Skeletal muscle cell (primary cell): Measurements from ENCODE around the gene NTPCR.
A peak's percentile ranks its signal among the peaks of the same experiment; 100 is the strongest.
"Not testable (repeated sequence)": the region's sequence is repeated elsewhere in the genome, so short reads cannot be mapped to it uniquely, and the experiment has no call there.

ENCODE experiments used
- DNase-seq: peaks from one replicate; pipeline ENCODE4 v3.0.0-alpha.2; 2010; ENCODE audit warnings: low read depth
- H3K4me3 ChIP-seq: 2 replicates; pipeline ENCODE4 v1.5.1; 2011; ENCODE audit warnings: low read depth, mild to moderate bottlenecking, control low read depth, low read length, moderate library complexity

NTPCR gene

GRCh38 chr1:232998646-232999045, 48.2 kb downstream of the NTPCR start:
- H3K4me3 ChIP-seq, result no peak overlapping the region
- DNase-seq, result no peak

GRCh38 chr1:232999956-233000625, 49.7 kb downstream of the NTPCR start:
- DNase-seq, result no peak
- H3K4me3 ChIP-seq, result no peak overlapping the region

GRCh38 chr1:233003638-233004037, 53.2 kb downstream of the NTPCR start:
- not testable (repeated sequence) for DNase-seq, H3K4me3 ChIP-seq

- no peak for DNase-seq
- H3K4me3 ChIP-seq, result no peak overlapping the region
Observed at GRCh38 chr1:233004451-233004850, 54.0 kb downstream of the NTPCR start.

- no peak for DNase-seq
- no peak overlapping the region for H3K4me3 ChIP-seq
Observed at GRCh38 chr1:233005156-233005555, 54.7 kb downstream of the NTPCR start.

- H3K4me3 ChIP-seq, result no peak overlapping the region
- peak; percentile 27 for DNase-seq
Observed at GRCh38 chr1:233005703-233006102, 55.3 kb downstream of the NTPCR start.

- no peak overlapping the region for H3K4me3 ChIP-seq
- DNase-seq, result no peak
Observed at GRCh38 chr1:233006108-233006507, 55.7 kb downstream of the NTPCR start.

GRCh38 chr1:233006541-233006973, 56.1 kb downstream of the NTPCR start:
- DNase-seq, result no peak
- no peak overlapping the region for H3K4me3 ChIP-seq

GRCh38 chr1:233010146-233010545, 59.7 kb downstream of the NTPCR start:
- no peak overlapping the region for H3K4me3 ChIP-seq
- no peak for DNase-seq

- no peak for DNase-seq
- H3K4me3 ChIP-seq, result no peak overlapping the region
Observed at GRCh38 chr1:233012021-233012420, 61.6 kb downstream of the NTPCR start.

GRCh38 chr1:233015965-233016364, 65.6 kb downstream of the NTPCR start:
- DNase-seq, result peak; percentile 14

GRCh38 chr1:233016798-233017197, 66.4 kb downstream of the NTPCR start:
- no peak overlapping the region for H3K4me3 ChIP-seq
- peak; percentile 43 for DNase-seq

More at GRCh38 chr1:233015965-233016364, 65.6 kb downstream of the NTPCR start:
- no peak overlapping the region for H3K4me3 ChIP-seq

GRCh38 chr1:233019083-233019482, 68.7 kb downstream of the NTPCR start:
- DNase-seq, result no peak
- no peak overlapping the region for H3K4me3 ChIP-seq

- no peak overlapping the region for H3K4me3 ChIP-seq
- no peak for DNase-seq
Observed at GRCh38 chr1:233019778-233020325, 69.4 kb downstream of the NTPCR start.

GRCh38 chr1:233020426-233020825, 70.0 kb downstream of the NTPCR start:
- DNase-seq, result no peak

GRCh38 chr1:233022246-233022645, 71.8 kb downstream of the NTPCR start:
- H3K4me3 ChIP-seq, result no peak overlapping the region
- no peak for DNase-seq

More at GRCh38 chr1:233020426-233020825, 70.0 kb downstream of the NTPCR start:
- H3K4me3 ChIP-seq, result no peak overlapping the region

GRCh38 chr1:233024199-233024598, 73.8 kb downstream of the NTPCR start:
- DNase-seq, result no peak
- H3K4me3 ChIP-seq, result no peak overlapping the region

- no peak overlapping the region for H3K4me3 ChIP-seq
- DNase-seq, result no peak
Observed at GRCh38 chr1:233025157-233025556, 74.7 kb downstream of the NTPCR start.

GRCh38 chr1:233025567-233025966, 75.2 kb downstream of the NTPCR start:
- no peak overlapping the region for H3K4me3 ChIP-seq
- no peak for DNase-seq

- no peak overlapping the region for H3K4me3 ChIP-seq
- no peak for DNase-seq
Observed at GRCh38 chr1:233027046-233027445, 76.6 kb downstream of the NTPCR start.

GRCh38 chr1:233031521-233031920, 81.1 kb downstream of the NTPCR start:
- DNase-seq, result no peak
- H3K4me3 ChIP-seq, result no peak overlapping the region
